Keratinocyte (primary cell): ENCODE data around the gene GRB10. TPM values are rescaled to one million over a fixed set of nuclear protein-coding genes. Genes with fewer than 3 reads are reported as not detected.

Source experiments
- DNase-seq: peaks from one replicate; pipeline ENCODE4 v3.0.0-alpha.2; 2011; ENCODE audit warnings: low read depth, missing footprints, low spot score
- FAIRE-seq: peaks from 2 replicates; lab custom pipeline; 2011; peaks lifted over from hg19 to GRCh38; lab: Jason Lieb, UNC
- H2AFZ ChIP-seq: 2 replicates; pipeline ENCODE4 v1.6.0; 2012; ENCODE audit warnings: low read length, control low read depth, inconsistent platforms; ENCODE audit not compliant: control insufficient read depth
- H3K27ac ChIP-seq: 2 replicates; pipeline ENCODE4 v1.5.1; 2011; ENCODE audit warnings: low read length; ENCODE audit not compliant: control insufficient read depth, insufficient read depth
- H3K27me3 ChIP-seq: 3 replicates; pipeline ENCODE4 v1.6.0; 2011; ENCODE audit warnings: low read length; ENCODE audit not compliant: control insufficient read depth, insufficient read depth; ENCODE audit errors: extremely low read depth
- H3K36me3 ChIP-seq, 2 experiments: 2 replicates in 1 of 2; 3 replicates in 1 of 2; pipeline ENCODE4 v1.5.1; 2011; ENCODE audit warnings: low read length in 2 of 2, mild to moderate bottlenecking in 1 of 2; ENCODE audit not compliant: control insufficient read depth in 2 of 2, insufficient read depth in 2 of 2; ENCODE audit errors: extremely low read depth in 1 of 2
- H3K4me1 ChIP-seq: 3 replicates; pipeline ENCODE4 v1.5.1; 2011; ENCODE audit warnings: low read length; ENCODE audit not compliant: control insufficient read depth, insufficient read depth; ENCODE audit errors: extremely low read depth
- H3K4me2 ChIP-seq: 3 replicates; pipeline ENCODE4 v1.6.0; 2011; ENCODE audit warnings: low read depth, low read length; ENCODE audit not compliant: control insufficient read depth, insufficient read depth; ENCODE audit errors: extremely low read depth
- H3K4me3 ChIP-seq, 3 experiments: fragments of 200-600 bp in 1 of 3; sonication (generic) in 1 of 3; 2 replicates in 2 of 3; 3 replicates in 1 of 3; pipeline ENCODE4 v1.5.1; 2011 to 2016; ENCODE audit warnings: low read length in 3 of 3, mild to moderate bottlenecking in 3 of 3, control low read depth in 2 of 3, inconsistent platforms in 1 of 3, low read depth in 1 of 3, mixed read lengths in 1 of 3, mixed run types in 1 of 3, moderate library complexity in 1 of 3; ENCODE audit not compliant: control insufficient read depth in 2 of 3, insufficient read depth in 2 of 3; ENCODE audit errors: extremely low read depth in 1 of 3
- H3K79me2 ChIP-seq: 2 replicates; pipeline ENCODE4 v1.6.0; 2012; ENCODE audit warnings: low read length; ENCODE audit not compliant: control insufficient read depth, insufficient read depth
- H3K9ac ChIP-seq: 3 replicates; pipeline ENCODE4 v1.6.0; 2011; ENCODE audit warnings: low read length; ENCODE audit not compliant: control insufficient read depth, insufficient read depth; ENCODE audit errors: extremely low read depth
- H3K9me1 ChIP-seq: 3 replicates; pipeline ENCODE4 v1.6.0; 2011; ENCODE audit warnings: low read length; ENCODE audit not compliant: control insufficient read depth, insufficient read depth; ENCODE audit errors: extremely low read depth
- H3K9me3 ChIP-seq: 2 replicates; pipeline ENCODE4 v1.5.1; 2012; ENCODE audit warnings: low read depth, low read length; ENCODE audit not compliant: control insufficient read depth
- H4K20me1 ChIP-seq: 3 replicates; pipeline ENCODE4 v1.6.0; 2011; ENCODE audit warnings: low read length; ENCODE audit not compliant: control insufficient read depth, insufficient read depth; ENCODE audit errors: extremely low read depth
- EZH2 ChIP-seq: IDR thresholded peaks from one replicate; pipeline ENCODE4 v1.6.1; 2012; ENCODE audit warnings: inconsistent platforms, mild to moderate bottlenecking, low read length, moderate library complexity
- dilution Hi-C: fragments of 300-500 bp; cut with MboI; formaldehyde crosslinking; loops from one replicate; pipeline ENCODE4 v1.7.0; 2020; ENCODE audit warnings: low sequenced_read_pairs; ENCODE audit not compliant: extremely low pct_ligation_motif_present
- polyA plus RNA-seq, 5 experiments: library from polyadenylated mRNA; depleted of rRNA in 3 of 5; stranded (reverse) in 3 of 5; stranded (forward) in 1 of 5; unstranded in 1 of 5; fragments of >200 nt; gene quantifications; 1 replicate in 1 of 5; 2 replicates in 3 of 5; 3 replicates in 1 of 5; pipeline versions ENCODE4 v1.2.1 to v1.2.3, GENCODE V29; 2011 to 2012; ENCODE audit warnings: missing spikeins in 2 of 5, low read depth in 1 of 5, low replicate concordance in 1 of 5
- TF ChIP-seq, protein P1 (sequence below), 3 experiments: IDR thresholded peaks in 1 of 3; conservative IDR thresholded peaks in 1 of 3; optimal IDR thresholded peaks in 1 of 3; 2 replicates in 2 of 3; 3 replicates in 1 of 3; pipeline versions ENCODE3 to v1.5.1; 2011; ENCODE audit warnings: low read length in 3 of 3, mild to moderate bottlenecking in 3 of 3, moderate library complexity in 2 of 3, control low read depth in 1 of 3, inconsistent platforms in 1 of 3; ENCODE audit not compliant: insufficient read depth in 2 of 3; ENCODE audit errors: extremely low read depth in 1 of 3

Gene GRB10
- polyA plus RNA-seq, 1 donor (not counting 4 experiments of a cell fraction or from before 2014, with no cell fraction given): 4.4 TPM

- no peak for FAIRE-seq
- dilution Hi-C loops: no loop called here
- no peaks in the 10 kb centered on the region for H4K20me1 ChIP-seq
- H3K9me1 ChIP-seq: no peaks in the 10 kb centered on the region
- no peak overlapping the region for H2AFZ ChIP-seq
- H3K4me2 ChIP-seq: no peak overlapping the region
- H3K9me3 ChIP-seq: no peaks in the 10 kb centered on the region
- no peak overlapping the region for H3K27ac ChIP-seq
- no peaks in the 10 kb centered on the region for H3K36me3 ChIP-seq
- H3K4me3 ChIP-seq: no peak overlapping the region
- no peaks in the 10 kb centered on the region for H3K79me2 ChIP-seq
- no peak for TF ChIP-seq EZH2
- TF ChIP-seq, protein P1, sequence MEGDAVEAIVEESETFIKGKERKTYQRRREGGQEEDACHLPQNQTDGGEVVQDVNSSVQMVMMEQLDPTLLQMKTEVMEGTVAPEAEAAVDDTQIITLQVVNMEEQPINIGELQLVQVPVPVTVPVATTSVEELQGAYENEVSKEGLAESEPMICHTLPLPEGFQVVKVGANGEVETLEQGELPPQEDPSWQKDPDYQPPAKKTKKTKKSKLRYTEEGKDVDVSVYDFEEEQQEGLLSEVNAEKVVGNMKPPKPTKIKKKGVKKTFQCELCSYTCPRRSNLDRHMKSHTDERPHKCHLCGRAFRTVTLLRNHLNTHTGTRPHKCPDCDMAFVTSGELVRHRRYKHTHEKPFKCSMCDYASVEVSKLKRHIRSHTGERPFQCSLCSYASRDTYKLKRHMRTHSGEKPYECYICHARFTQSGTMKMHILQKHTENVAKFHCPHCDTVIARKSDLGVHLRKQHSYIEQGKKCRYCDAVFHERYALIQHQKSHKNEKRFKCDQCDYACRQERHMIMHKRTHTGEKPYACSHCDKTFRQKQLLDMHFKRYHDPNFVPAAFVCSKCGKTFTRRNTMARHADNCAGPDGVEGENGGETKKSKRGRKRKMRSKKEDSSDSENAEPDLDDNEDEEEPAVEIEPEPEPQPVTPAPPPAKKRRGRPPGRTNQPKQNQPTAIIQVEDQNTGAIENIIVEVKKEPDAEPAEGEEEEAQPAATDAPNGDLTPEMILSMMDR (optimal IDR thresholded peaks at IDR 0.05 in 1 of 3, IDR thresholded peaks at IDR 0.05 in 1 of 3, conservative IDR thresholded peaks at IDR 0.05 in 1 of 3; ENCODE audit: extremely low read depth in 1 of 3, insufficient read depth in 2 of 3, low read length in 3 of 3): no peak
- no peak overlapping the region for H3K9ac ChIP-seq
- no peak for DNase-seq
- H3K27me3 ChIP-seq: peaks cover 4% of the 10 kb centered on the region
- peaks cover 9% of the 10 kb centered on the region for H3K4me1 ChIP-seq
These were observed 133.3 kb downstream of the GRB10 start for GRCh38 chr7:50649259-50649885.

DNA sequence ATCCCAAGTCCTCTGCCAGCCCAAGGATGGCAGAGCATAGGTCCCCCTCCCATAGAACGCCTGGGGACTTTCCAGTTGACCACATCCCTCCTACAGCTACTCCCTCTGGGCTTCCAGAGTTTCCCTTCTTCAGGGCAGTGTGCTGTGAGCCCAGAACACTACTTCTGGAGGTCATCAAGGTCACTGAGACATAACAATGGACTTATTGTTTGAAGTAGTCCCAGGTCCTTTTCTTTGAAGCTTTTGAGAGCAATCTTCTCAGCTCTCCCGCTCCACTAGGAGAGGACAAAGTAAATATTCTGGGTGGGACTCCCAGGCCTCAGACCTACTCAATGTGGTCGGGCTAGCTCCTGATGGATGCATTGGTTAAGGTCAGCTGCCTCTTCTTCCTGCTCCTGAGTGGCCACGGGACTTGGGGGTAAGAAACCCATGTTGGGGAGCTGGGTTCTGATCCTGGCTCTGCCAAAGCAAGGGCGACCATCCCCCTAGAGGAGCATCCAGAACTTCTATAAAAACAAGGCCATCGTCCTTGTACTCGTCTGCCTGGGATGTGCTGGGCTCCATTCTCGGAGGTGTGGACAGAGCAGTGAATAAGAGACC lies 134.0 kb downstream of the GRB10 start:
- Histone ChIP-seq H3K9me1 (no peaks in the 10 kb centered on the region), H3K4me1 (peaks cover 9% of the 10 kb centered on the region), H3K36me3 (no peaks in the 10 kb centered on the region), H3K4me2 (no peak overlapping the region), H3K27me3 (no peaks in the 10 kb centered on the region), H3K79me2 (no peaks in the 10 kb centered on the region), H3K27ac (no peak overlapping the region), H3K9me3 (no peaks in the 10 kb centered on the region), H4K20me1 (no peaks in the 10 kb centered on the region), H3K9ac (no peak overlapping the region), H3K4me3 (no peak overlapping the region), H2AFZ (no peak overlapping the region)
- no peak for TF ChIP-seq EZH2
- TF ChIP-seq, protein P1 (optimal IDR thresholded peaks at IDR 0.05 in 1 of 3, IDR thresholded peaks at IDR 0.05 in 1 of 3, conservative IDR thresholded peaks at IDR 0.05 in 1 of 3; ENCODE audit: extremely low read depth in 1 of 3, insufficient read depth in 2 of 3, low read length in 3 of 3): no peak
- FAIRE-seq (no peak), DNase-seq (no peak)
- dilution Hi-C loops: no loop called here
